Endodermal cell (in vitro differentiated cells): ENCODE data around the gene CDH23. TPM values are rescaled to one million over a fixed set of nuclear protein-coding genes. Genes with fewer than 3 reads are reported as not detected.

Source experiments
- DNase-seq: peaks from one replicate; pipeline ENCODE4 v3.0.0-alpha.2; 2017
- H3K27ac ChIP-seq: 2 replicates; pipeline ENCODE4 v1.5.1; 2013; ENCODE audit warnings: mild to moderate bottlenecking, low read depth, low read length, moderate library complexity
- H3K27me3 ChIP-seq: 2 replicates; pipeline ENCODE4 v1.6.1; 2013; ENCODE audit warnings: mild to moderate bottlenecking, low read length, moderate library complexity; ENCODE audit not compliant: insufficient read depth, control insufficient read depth, poor library complexity, severe bottlenecking
- H3K36me3 ChIP-seq: 2 replicates; pipeline ENCODE4 v1.7.0; 2013; ENCODE audit warnings: mild to moderate bottlenecking, low read length, moderate library complexity; ENCODE audit not compliant: control insufficient read depth, insufficient read depth
- H3K4me1 ChIP-seq: one replicate; pipeline ENCODE4 v1.7.0; 2013; ENCODE audit warnings: low read length; ENCODE audit not compliant: control insufficient read depth, insufficient read depth
- H3K4me3 ChIP-seq: 2 replicates; pipeline ENCODE4 v1.5.1; 2013; ENCODE audit warnings: mild to moderate bottlenecking, low read length, moderate library complexity
- H3K9ac ChIP-seq: 2 replicates; pipeline ENCODE4 v1.6.1; 2013; ENCODE audit warnings: mild to moderate bottlenecking, low read length, moderate library complexity; ENCODE audit not compliant: poor library complexity, severe bottlenecking; ENCODE audit errors: extremely low read depth
- H3K9me3 ChIP-seq: 2 replicates; pipeline ENCODE4 v1.6.1; 2013; ENCODE audit warnings: mild to moderate bottlenecking, low read length, moderate library complexity; ENCODE audit not compliant: control insufficient read depth
- H3K27ac Mint-ChIP-seq: 2 replicates; pipeline ENCODE4 v1.8.0; 2020; ENCODE audit warnings: mixed read lengths
- H3K27me3 Mint-ChIP-seq: 2 replicates; pipeline ENCODE4 v1.8.0; 2021; ENCODE audit warnings: mild to moderate bottlenecking, mixed read lengths; ENCODE audit not compliant: insufficient read depth
- H3K36me3 Mint-ChIP-seq: 2 replicates; pipeline ENCODE4 v1.8.0; 2020; ENCODE audit warnings: low read depth, mixed read lengths
- H3K4me1 Mint-ChIP-seq: 2 replicates; pipeline ENCODE4 v1.8.0; 2020; ENCODE audit warnings: mixed read lengths
- H3K4me3 Mint-ChIP-seq: 2 replicates; pipeline ENCODE4 v1.8.0; 2020; ENCODE audit warnings: mild to moderate bottlenecking, moderate library complexity, mixed read lengths
- H3K9me3 Mint-ChIP-seq: 2 replicates; pipeline ENCODE4 v1.8.0; 2020; ENCODE audit warnings: mild to moderate bottlenecking, mixed read lengths
- CTCF ChIP-seq: fragments of 200-600 bp; sonication (generic); conservative IDR thresholded peaks from 2 replicates; pipeline ENCODE4 v1.5.0; 2021; ENCODE audit warnings: antibody characterized with exemption, mild to moderate bottlenecking
- WGBS, 2 experiments: methylation state at CpG; one replicate each; pipeline versions ENCODE4 v1.1.5 to v1.1.7; 2013; ENCODE audit warnings: missing lambda C conversion rate in 2 of 2, mixed read lengths in 1 of 2; ENCODE audit not compliant: insufficient coverage in 1 of 2, insufficient read length in 1 of 2; 5-methylcytosine and 5-hydroxymethylcytosine counted together
- total RNA-seq, 2 donors: library from RNA; stranded (reverse); fragmentation: NEBNext Ultra II Directional in 1 of 2; extraction: Animal tissue kit (Norgen Biotek cat#: 25700) in 1 of 2; gene quantifications; 2 replicates in 1 of 2; 3 replicates in 1 of 2; pipeline ENCODE4 v1.2.1, GENCODE V29; 2021

CDH23 gene
- total RNA-seq, 2 donors from 2014 or later, result 2.1 to 4.2 TPM

- WGBS, 2 experiments, result 59 to 96% methylated on average over 3 to 5 of the region's 5 CpGs
- Mint-ChIP-seq H3K27ac (no peak overlapping the region), H3K4me3 (no peak overlapping the region), H3K4me1 (peaks cover 28% of the 10 kb centered on the region), H3K36me3 (no peaks in the 10 kb centered on the region), H3K27me3 (peaks cover 2% of the 10 kb centered on the region), H3K9me3 (no peaks in the 10 kb centered on the region)
- Histone ChIP-seq H3K27me3 (no peaks in the 10 kb centered on the region), H3K36me3 (no peaks in the 10 kb centered on the region), H3K9me3 (no peaks in the 10 kb centered on the region), H3K9ac (no peak overlapping the region), H3K27ac (peak overlapping the region; percentile 64), H3K4me1 (no peaks in the 10 kb centered on the region), H3K4me3 (no peak overlapping the region)
- TF ChIP-seq CTCF, result no peak
- no peak for DNase-seq
These were observed 270.6 kb downstream of the CDH23 start for GRCh38 chr10:71667387-71667752.

DNA sequence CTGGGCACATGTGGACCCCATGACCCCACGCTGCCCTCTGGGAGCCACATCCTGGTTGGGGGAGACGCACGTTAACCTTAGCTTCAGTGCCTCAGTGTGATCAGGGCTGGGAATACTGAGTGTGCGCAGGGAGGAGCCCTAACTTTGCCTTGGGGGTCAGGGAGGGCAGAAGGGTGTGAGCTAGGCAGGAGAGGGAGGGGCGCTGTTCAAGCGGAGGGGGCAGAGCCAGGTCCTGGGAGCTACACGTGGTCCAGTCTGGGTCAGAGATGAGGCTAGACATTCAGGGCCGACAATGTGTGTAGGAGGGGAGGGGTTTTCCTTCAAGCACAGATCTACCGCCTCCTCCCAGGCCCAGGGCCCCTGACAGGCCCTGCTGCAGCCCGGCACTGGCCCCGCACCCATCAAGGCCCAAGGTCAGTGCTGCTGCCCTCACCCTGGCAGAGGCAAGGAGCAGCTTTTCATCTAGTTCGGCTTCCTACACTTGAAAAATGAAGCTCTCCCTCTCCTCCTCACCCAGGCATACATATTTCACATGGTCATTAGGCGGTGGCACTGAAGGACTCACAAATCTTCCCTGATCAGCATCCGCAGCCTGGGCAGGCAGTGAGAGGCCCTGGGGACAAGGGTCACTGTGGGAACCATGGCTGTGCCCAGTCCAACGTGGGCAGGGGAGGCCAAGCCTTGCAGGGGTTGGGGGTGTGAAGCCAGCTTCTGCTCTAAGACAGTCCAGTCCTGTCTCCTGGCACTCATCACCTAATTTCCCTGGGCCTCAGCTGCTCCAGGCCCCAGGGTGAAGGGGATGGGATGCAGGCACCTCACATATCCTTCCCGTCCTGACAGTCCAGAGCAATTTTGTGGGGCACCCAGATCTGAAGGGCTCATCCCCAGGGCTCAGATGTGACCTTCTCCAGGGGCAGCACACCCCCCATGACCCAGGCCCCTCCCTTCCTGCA, 275.6 kb downstream of the CDH23 start:
- peak overlapping the region; percentile 66 for H3K27ac Mint-ChIP-seq
- H3K9ac ChIP-seq, result no peak overlapping the region
- WGBS, 2 experiments, result 70 to 86% methylated on average over 6 to 16 of the region's 16 CpGs

DNA sequence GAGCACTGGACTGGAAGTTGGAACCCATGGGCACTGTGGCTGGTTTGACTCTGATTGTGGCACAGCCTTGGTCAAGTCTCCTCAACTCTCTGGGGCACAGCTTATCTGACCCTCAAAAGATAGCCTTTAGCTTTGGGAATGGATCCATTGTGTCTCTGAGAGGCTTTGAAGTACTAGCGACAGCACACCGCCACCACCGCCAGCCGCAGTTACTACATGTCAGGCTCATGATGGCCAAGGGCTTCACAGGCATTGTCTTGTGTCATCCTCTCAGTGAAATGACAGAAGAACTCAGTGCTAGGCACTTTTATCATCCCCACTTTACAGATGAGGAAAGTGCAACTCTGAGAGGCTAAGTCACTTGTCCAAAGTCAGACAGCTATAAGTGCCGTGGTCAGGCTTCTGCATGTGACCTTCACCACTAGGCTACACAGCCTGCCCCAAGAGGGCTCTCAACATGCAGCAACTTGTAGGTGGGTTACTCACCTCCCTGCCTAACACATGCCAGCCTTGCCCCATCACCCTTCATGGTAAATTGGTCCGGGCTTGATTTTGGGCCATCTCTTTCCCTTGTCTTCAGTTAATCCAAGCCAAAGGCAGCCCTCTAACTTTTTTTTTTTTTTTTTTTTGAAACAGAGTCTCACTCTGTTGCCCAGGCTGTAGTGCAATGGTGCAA, 278.7 kb downstream of the CDH23 start:
- Mint-ChIP-seq H3K27ac (no peak overlapping the region), H3K27me3 (no peaks in the 10 kb centered on the region), H3K4me1 (no peaks in the 10 kb centered on the region), H3K36me3 (no peaks in the 10 kb centered on the region), H3K9me3 (no peaks in the 10 kb centered on the region), H3K4me3 (no peak overlapping the region)
- Histone ChIP-seq H3K36me3 (no peaks in the 10 kb centered on the region), H3K4me3 (no peak overlapping the region), H3K4me1 (no peaks in the 10 kb centered on the region), H3K9ac (no peak overlapping the region), H3K9me3 (no peaks in the 10 kb centered on the region), H3K27ac (no peak overlapping the region), H3K27me3 (no peaks in the 10 kb centered on the region)
- WGBS, 2 experiments, result 96% methylated on average over 4 to 6 of the region's 6 CpGs
- TF ChIP-seq CTCF, result no peak
- no peak for DNase-seq

More for the DNA sequence above, 275.6 kb downstream of the CDH23 start:
- H3K4me1 ChIP-seq, result no peaks in the 10 kb centered on the region
- no peaks in the 10 kb centered on the region for H3K9me3 ChIP-seq
- Mint-ChIP-seq H3K27me3 (peaks cover 2% of the 10 kb centered on the region), H3K4me1 (no peaks in the 10 kb centered on the region), H3K9me3 (no peaks in the 10 kb centered on the region), H3K4me3 (no peak overlapping the region), H3K36me3 (no peaks in the 10 kb centered on the region)
- no peak overlapping the region for H3K27ac ChIP-seq
- no peaks in the 10 kb centered on the region for H3K27me3 ChIP-seq
- no peak for TF ChIP-seq CTCF
- no peaks in the 10 kb centered on the region for H3K36me3 ChIP-seq
- no peak for DNase-seq
- no peak overlapping the region for H3K4me3 ChIP-seq
